Stimulated activated CD8-positive, alpha-beta memory T cell treated with anti-CD3 and anti-CD28 coated beads, Interleukin-4, amount 100 ng/mL, for 1 hour (primary cell): ENCODE data around the gene FADS6.

ENCODE experiments used
- DNase-seq, 2 donors: peaks; one replicate each; pipeline ENCODE4 v3.0.0-alpha.2; 2020; ENCODE audit warnings: low read depth in 2 of 2, low spot score in 1 of 2

The FADS6 gene

GRCh38 chr17:74892974-74893911 lies at the start of gene FADS6:
TSS of gene FADS6 (minus strand) at chr17:74893633. CDS start at chr17:74893595, 38 bp downstream.
- no peak for DNase-seq

GRCh38 chr17:74941128-74941725 lies 47.8 kb upstream of the FADS6 start:
- DNase-seq = no peak

- DNase-seq = no peak
Measured at GRCh38 chr17:74939534-74939933, 46.1 kb upstream of the FADS6 start.

- DNase-seq = no peak
Measured at GRCh38 chr17:74938194-74938950, 44.9 kb upstream of the FADS6 start.

- no peak for DNase-seq
Measured at GRCh38 chr17:74937064-74938051, 43.9 kb upstream of the FADS6 start.

- no peak for DNase-seq
Measured at GRCh38 chr17:74936470-74936799, 43.0 kb upstream of the FADS6 start.

GRCh38 chr17:74935585-74936469 lies 42.4 kb upstream of the FADS6 start, which contains the start of gene OTOP3:
TSS of gene OTOP3 (plus strand) at chr17:74935898. CDS start at chr17:74935922, 24 bp downstream.
- DNase-seq = no peak

GRCh38 chr17:74935048-74935447 lies 41.6 kb upstream of the FADS6 start:
- no peak for DNase-seq

- no peak for DNase-seq
Measured at GRCh38 chr17:74930535-74931036, 37.2 kb upstream of the FADS6 start.

GRCh38 chr17:74928786-74929185 lies 35.4 kb upstream of the FADS6 start:
- no peak for DNase-seq

- DNase-seq = no peak
Measured at GRCh38 chr17:74925242-74925641, 31.8 kb upstream of the FADS6 start.

- no peak for DNase-seq
Measured at GRCh38 chr17:74924250-74924948, 31.0 kb upstream of the FADS6 start, which contains the start of gene OTOP2. TSS of gene OTOP2 (plus strand) at chr17:74924273. CDS start at chr17:74924633, 360 bp downstream.

- DNase-seq = peak; percentile 42 to 44
Measured at GRCh38 chr17:74923538-74924249, 30.3 kb upstream of the FADS6 start.

GRCh38 chr17:74922694-74923537 lies 29.5 kb upstream of the FADS6 start, which contains the start of gene USH1G:
TSS of gene USH1G (minus strand) at chr17:74923255. CDS start at chr17:74923073, 182 bp downstream.
- no peak for DNase-seq

GRCh38 chr17:74922172-74922571 lies 28.7 kb upstream of the FADS6 start:
- no peak for DNase-seq

- no peak for DNase-seq
Measured at GRCh38 chr17:74921769-74922168, 28.3 kb upstream of the FADS6 start.
